Mesenchymal stem cell (in vitro differentiated cells and primary cell): ENCODE results near the gene TIAM2.
A peak's percentile ranks its signal among the peaks of the same experiment; 100 is the strongest.

Experiments used
- DNase-seq: peaks from one replicate; pipeline ENCODE4 v3.0.0-alpha.2; 2013
- H2AFZ ChIP-seq: one replicate; pipeline ENCODE4 v1.6.1; 2013; ENCODE audit warnings: low read depth, mild to moderate bottlenecking, control low read depth, inconsistent platforms, low read length, moderate library complexity
- H2AK5ac ChIP-seq: 2 replicates; pipeline ENCODE4 v1.6.1; 2013; ENCODE audit warnings: low read length, moderate library complexity, mild to moderate bottlenecking, inconsistent platforms; ENCODE audit not compliant: severe bottlenecking
- H2BK120ac ChIP-seq: one replicate; pipeline ENCODE4 v1.6.1; 2013; ENCODE audit warnings: low read depth, mild to moderate bottlenecking, inconsistent platforms, low read length, moderate library complexity
- H2BK12ac ChIP-seq, 2 experiments: one replicate each; pipeline ENCODE4 v1.6.1; 2013; ENCODE audit warnings: inconsistent platforms in 2 of 2, low read length in 2 of 2, mild to moderate bottlenecking in 2 of 2, moderate library complexity in 2 of 2, control low read depth in 1 of 2
- H2BK15ac ChIP-seq: one replicate; pipeline ENCODE4 v1.6.1; 2013; ENCODE audit warnings: mild to moderate bottlenecking, low read depth, inconsistent platforms; ENCODE audit not compliant: poor library complexity, severe bottlenecking
- H2BK5ac ChIP-seq: 2 replicates; pipeline ENCODE4 v1.6.1; 2013; ENCODE audit warnings: low read depth, mild to moderate bottlenecking, low read length, control low read depth, inconsistent platforms; ENCODE audit not compliant: poor library complexity, severe bottlenecking
- H3K14ac ChIP-seq, 2 experiments: one replicate each; pipeline ENCODE4 v1.6.1; 2013; ENCODE audit warnings: inconsistent platforms in 2 of 2, low read length in 2 of 2, control low read depth in 1 of 2, mild to moderate bottlenecking in 1 of 2, moderate library complexity in 1 of 2
- H3K18ac ChIP-seq, 2 experiments: one replicate each; pipeline ENCODE4 v1.6.1; 2013; ENCODE audit warnings: inconsistent platforms in 2 of 2, low read length in 2 of 2, control low read depth in 1 of 2, low read depth in 1 of 2, mild to moderate bottlenecking in 1 of 2
- H3K23ac ChIP-seq, 2 experiments: one replicate each; pipeline ENCODE4 v1.6.1; 2013; ENCODE audit warnings: inconsistent platforms in 2 of 2, low read length in 2 of 2, mild to moderate bottlenecking in 2 of 2, moderate library complexity in 2 of 2, control low read depth in 1 of 2
- H3K27ac ChIP-seq: 2 replicates; pipeline ENCODE4 v1.5.1; 2013; ENCODE audit warnings: mild to moderate bottlenecking, moderate library complexity, low read length, control low read depth, inconsistent platforms; ENCODE audit not compliant: poor library complexity, severe bottlenecking
- H3K27me3 ChIP-seq, 2 experiments: 2 replicates each; pipeline versions ENCODE4 v1.6.1 to v1.7.0; 2013; ENCODE audit warnings: low read length in 2 of 2, mild to moderate bottlenecking in 2 of 2, moderate library complexity in 2 of 2, control low read depth in 1 of 2, inconsistent platforms in 1 of 2; ENCODE audit not compliant: control insufficient read depth in 1 of 2, insufficient read depth in 1 of 2
- H3K36me3 ChIP-seq, 2 experiments: 2 replicates each; pipeline versions ENCODE4 v1.6.1 to v1.7.0; 2013; ENCODE audit warnings: low read length in 2 of 2, control low read depth in 1 of 2, inconsistent platforms in 1 of 2, low read depth in 1 of 2, mild to moderate bottlenecking in 1 of 2; ENCODE audit not compliant: insufficient read depth in 2 of 2, control insufficient read depth in 1 of 2
- H3K4ac ChIP-seq, 2 experiments: one replicate each; pipeline ENCODE4 v1.6.1; 2013; ENCODE audit warnings: inconsistent platforms in 2 of 2, low read length in 2 of 2, mild to moderate bottlenecking in 2 of 2, moderate library complexity in 2 of 2, control low read depth in 1 of 2, low read depth in 1 of 2
- H3K4me1 ChIP-seq: 2 replicates; pipeline ENCODE4 v1.6.1; 2013; ENCODE audit warnings: low read depth, low read length, control low read depth; ENCODE audit not compliant: control insufficient read depth, insufficient read depth
- H3K4me2 ChIP-seq: 2 replicates; pipeline ENCODE4 v1.6.1; 2013; ENCODE audit warnings: low read length, mild to moderate bottlenecking, inconsistent platforms; ENCODE audit not compliant: poor library complexity, severe bottlenecking
- H3K4me3 ChIP-seq, 2 experiments: 2 replicates each; pipeline versions ENCODE4 v1.5.1 to v1.7.0; 2013; ENCODE audit warnings: low read length in 2 of 2, mild to moderate bottlenecking in 2 of 2, control low read depth in 1 of 2, low read depth in 1 of 2; ENCODE audit not compliant: insufficient read depth in 1 of 2
- H3K79me1 ChIP-seq: replicated peaks from 2 replicates; pipeline ENCODE4 v1.6.1; 2013; ENCODE audit warnings: mild to moderate bottlenecking, control low read depth, low read length, inconsistent platforms; ENCODE audit not compliant: poor library complexity, severe bottlenecking
- H3K9ac ChIP-seq: 2 replicates; pipeline ENCODE4 v1.7.0; 2013; ENCODE audit warnings: mild to moderate bottlenecking, low read length, moderate library complexity
- H3K9me3 ChIP-seq: 2 replicates; pipeline ENCODE4 v1.7.0; 2013; ENCODE audit warnings: mild to moderate bottlenecking, low read length; ENCODE audit not compliant: control insufficient read depth
- H4K8ac ChIP-seq: one replicate; pipeline ENCODE4 v1.6.1; 2013; ENCODE audit warnings: inconsistent platforms, mild to moderate bottlenecking, low read length, moderate library complexity
- H4K91ac ChIP-seq: one replicate; pipeline ENCODE4 v1.6.1; 2013; ENCODE audit warnings: mild to moderate bottlenecking, low read length, inconsistent platforms
- WGBS: methylation state at CpG from one replicate; pipeline ENCODE4 v1.1.7; 2013; ENCODE audit warnings: mixed read lengths; 5-methylcytosine and 5-hydroxymethylcytosine counted together

Gene TIAM2

DNA sequence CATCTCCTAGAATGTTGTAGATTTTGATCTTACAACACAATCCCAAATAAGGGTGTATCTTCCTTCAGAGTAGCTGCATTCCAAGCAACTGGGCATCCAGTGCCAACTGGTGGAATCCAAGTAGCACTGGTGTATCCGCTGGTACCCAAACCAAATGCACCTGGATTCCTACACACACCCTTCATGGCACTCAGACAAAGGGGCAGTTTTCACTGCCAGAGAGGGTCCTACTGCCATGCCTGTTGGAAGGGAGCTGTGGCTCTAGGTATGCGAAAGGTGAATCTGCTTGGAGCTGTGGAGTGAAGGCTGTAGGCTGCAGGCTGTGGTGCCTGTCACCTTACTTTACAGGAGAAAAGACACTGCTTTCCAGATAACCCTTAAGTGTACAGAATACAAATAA lies 251.7 kb downstream of the TIAM2 start:
- H3K27ac ChIP-seq, result no peak overlapping the region
- no peak overlapping the region for H4K8ac ChIP-seq
- no peak overlapping the region for H3K18ac ChIP-seq
- H3K23ac ChIP-seq, result no peak overlapping the region
- H2BK5ac ChIP-seq, result no peak overlapping the region
- DNase-seq, result no peak
- H2BK15ac ChIP-seq, result no peak overlapping the region
- H3K36me3 ChIP-seq, result peaks cover 0 to 23% of the 10 kb centered on the region in 2 experiments
- H3K4me2 ChIP-seq, result no peak overlapping the region
- no peak overlapping the region for H4K91ac ChIP-seq
- H3K4ac ChIP-seq, result no peak overlapping the region
- H2BK120ac ChIP-seq, result no peak overlapping the region
- H2AFZ ChIP-seq, result no peak overlapping the region
- no peak overlapping the region for H2BK12ac ChIP-seq
- no peak overlapping the region for H2AK5ac ChIP-seq
- H3K4me1 ChIP-seq, result peaks cover 6% of the 10 kb centered on the region
- H3K27me3 ChIP-seq, result no peaks in the 10 kb centered on the region
- H3K9ac ChIP-seq, result no peak overlapping the region
- no peak overlapping the region for H3K4me3 ChIP-seq
- WGBS, result no CpG with 5 or more reads among the region's 2 CpGs
- H3K14ac ChIP-seq, result no peak overlapping the region
- H3K9me3 ChIP-seq, result no peaks in the 10 kb centered on the region
- H3K79me1 ChIP-seq, result no peaks in the 10 kb centered on the region

DNA sequence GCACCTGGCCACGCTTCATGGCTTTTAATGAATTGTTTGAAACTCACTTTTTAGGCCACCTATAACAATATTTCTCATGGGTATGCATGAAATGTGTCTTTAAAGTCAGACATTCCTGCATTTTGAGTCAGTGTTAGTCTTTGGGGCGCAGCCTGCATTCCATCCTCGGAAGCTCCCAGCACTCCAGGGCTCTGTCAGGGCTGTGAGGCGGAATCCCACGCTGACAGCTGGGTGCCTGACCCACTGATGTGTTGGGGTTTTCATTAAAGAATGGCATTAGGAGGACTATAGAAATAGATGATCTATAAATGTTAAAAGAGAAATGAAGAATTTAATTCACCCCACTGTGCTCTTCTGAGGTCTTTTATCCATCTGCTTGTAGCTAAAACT lies 252.5 kb downstream of the TIAM2 start:
- no peak for DNase-seq
- H3K4me3 ChIP-seq, result no peak overlapping the region
- 92% methylated on average over 3 of the region's 5 CpGs for WGBS
- no peak overlapping the region for H2BK120ac ChIP-seq
- no peak overlapping the region for H3K4me2 ChIP-seq
- no peaks in the 10 kb centered on the region for H3K9me3 ChIP-seq
- H2AFZ ChIP-seq, result no peak overlapping the region
- H3K14ac ChIP-seq, result no peak overlapping the region
- H3K79me1 ChIP-seq, result no peaks in the 10 kb centered on the region
- peaks cover 2 to 27% of the 10 kb centered on the region in 2 experiments for H3K36me3 ChIP-seq
- peaks cover 3% of the 10 kb centered on the region for H3K4me1 ChIP-seq
- H2BK5ac ChIP-seq, result no peak overlapping the region
- no peak overlapping the region for H2BK15ac ChIP-seq
- no peaks in the 10 kb centered on the region for H3K27me3 ChIP-seq
- H3K9ac ChIP-seq, result peak overlapping the region; percentile 44
- H2BK12ac ChIP-seq, result no peak overlapping the region
- H3K23ac ChIP-seq, result no peak overlapping the region
- H2AK5ac ChIP-seq, result no peak overlapping the region
- no peak overlapping the region for H4K91ac ChIP-seq
- H3K18ac ChIP-seq, result no peak overlapping the region
- H4K8ac ChIP-seq, result no peak overlapping the region
- H3K27ac ChIP-seq, result no peak overlapping the region
- H3K4ac ChIP-seq, result no peak overlapping the region

- Histone ChIP-seq H2BK5ac (no peak overlapping the region), H3K79me1 (no peaks in the 10 kb centered on the region), H3K4me3 (no peak overlapping the region), H2BK120ac (no peak overlapping the region), H3K4me1 (peaks cover 5% of the 10 kb centered on the region), H3K9ac (peak overlapping the region; percentile 44), H2AK5ac (no peak overlapping the region), H4K91ac (no peak overlapping the region), H2BK12ac (no peak overlapping the region), H2AFZ (no peak overlapping the region), H3K9me3 (no peaks in the 10 kb centered on the region), H3K18ac (peak overlapping the region in 1 of 2 experiments; percentile 5), H4K8ac (no peak overlapping the region), H3K27me3 (no peaks in the 10 kb centered on the region), H2BK15ac (no peak overlapping the region), H3K36me3 (peaks cover 4 to 34% of the 10 kb centered on the region in 2 experiments), H3K14ac (no peak overlapping the region), H3K27ac (no peak overlapping the region), H3K4me2 (no peak overlapping the region), H3K23ac (no peak overlapping the region), H3K4ac (peak overlapping the region in 1 of 2 experiments; percentile 0)
- WGBS, result 91% methylated on average over 29 of the region's 30 CpGs
- DNase-seq, result peak; percentile 62
Measured at GRCh38 chr6:155248008-155249001, 253.2 kb downstream of the TIAM2 start.

DNA sequence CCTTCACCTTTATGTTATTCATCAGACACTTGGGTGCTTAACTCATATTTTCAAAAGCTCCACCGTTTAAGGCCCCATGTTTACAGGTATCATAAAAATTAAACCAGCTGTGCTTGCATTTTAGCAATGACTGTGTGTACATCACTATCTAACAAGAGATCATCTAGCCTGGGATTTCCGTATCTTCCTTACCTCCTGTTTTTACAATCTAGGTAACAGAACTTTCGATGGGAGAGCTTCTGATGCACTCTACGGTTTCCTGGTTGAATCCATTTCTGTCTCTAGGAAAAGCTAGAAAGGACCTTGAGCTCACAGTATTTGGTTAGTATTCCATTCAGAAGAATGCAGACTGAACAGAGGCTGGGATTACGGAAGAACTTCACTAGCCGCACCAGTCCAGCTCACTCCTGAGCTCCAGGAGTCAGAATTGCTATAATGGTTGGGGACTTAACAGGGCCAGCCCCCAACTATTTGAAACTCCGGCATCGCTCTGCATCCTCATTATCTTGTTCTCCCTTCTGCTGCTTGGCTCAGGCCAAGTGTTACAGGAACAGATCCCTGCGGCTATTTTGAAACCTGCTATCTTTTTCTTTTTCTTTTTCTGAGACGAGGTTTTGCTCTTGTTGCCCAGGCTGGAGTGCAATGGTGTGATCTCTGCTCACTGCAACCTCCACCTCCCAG lies 255.7 kb downstream of the TIAM2 start:
- H3K36me3 ChIP-seq, result peaks cover 7 to 57% of the 10 kb centered on the region in 2 experiments
- H3K4me1 ChIP-seq, result peaks cover 7% of the 10 kb centered on the region
- H3K23ac ChIP-seq, result no peak overlapping the region
- H2BK12ac ChIP-seq, result no peak overlapping the region
- no peak overlapping the region for H3K4me2 ChIP-seq
- H2AFZ ChIP-seq, result no peak overlapping the region
- H3K4me3 ChIP-seq, result no peak overlapping the region
- no peak overlapping the region for H3K27ac ChIP-seq
- H4K8ac ChIP-seq, result no peak overlapping the region
- WGBS, result 97% methylated on average over 10 of the region's 10 CpGs
- H3K14ac ChIP-seq, result no peak overlapping the region
- no peak overlapping the region for H2BK5ac ChIP-seq
- DNase-seq, result no peak
- no peak overlapping the region for H3K18ac ChIP-seq
- H2BK120ac ChIP-seq, result no peak overlapping the region
- no peaks in the 10 kb centered on the region for H3K9me3 ChIP-seq
- no peak overlapping the region for H2BK15ac ChIP-seq
- no peaks in the 10 kb centered on the region for H3K27me3 ChIP-seq
- no peak overlapping the region for H3K4ac ChIP-seq
- no peak overlapping the region for H4K91ac ChIP-seq
- peaks cover 1% of the 10 kb centered on the region for H3K79me1 ChIP-seq
- no peak overlapping the region for H3K9ac ChIP-seq
- H2AK5ac ChIP-seq, result no peak overlapping the region
